HEK293 (cell line): Measurements from ENCODE around the gene USF3.

Source experiments
- ATF2 ChIP-seq: fragments of 450-650 bp; formaldehyde crosslinking; IDR thresholded peaks from 2 replicates; pipeline ENCODE4 v1.5.1; 2016; ENCODE audit warnings: missing biosample characterization, missing genetic modification characterization, low read depth
- CTCF ChIP-seq: fragments of 450-650 bp; formaldehyde crosslinking; IDR thresholded peaks from 2 replicates; pipeline ENCODE4 v1.5.1; 2016; ENCODE audit warnings: missing biosample characterization, missing genetic modification characterization
- REST ChIP-seq: fragments of 450-650 bp; formaldehyde crosslinking; IDR thresholded peaks from 2 replicates; pipeline ENCODE4 v1.5.1; 2016; ENCODE audit warnings: missing biosample characterization, missing genetic modification characterization
- SETDB1 ChIP-seq: IDR thresholded peaks from one replicate; pipeline ENCODE4 v1.6.1; 2017; ENCODE audit warnings: mild to moderate bottlenecking, low read length, moderate library complexity, mixed read lengths; ENCODE audit not compliant: insufficient read length
- SP2 ChIP-seq: fragments of 450-650 bp; formaldehyde crosslinking; IDR thresholded peaks from 2 replicates; pipeline ENCODE4 v1.5.1; 2016; ENCODE audit warnings: missing biosample characterization, missing genetic modification characterization
- ZNF274 ChIP-seq, 2 experiments: fragments of 200-500 bp in 1 of 2; fragments of 450-650 bp in 1 of 2; sonication (Bioruptor generic) in 1 of 2; formaldehyde crosslinking in 1 of 2; IDR thresholded peaks; 2 replicates each; pipeline versions ENCODE4 v1.5.1 to v1.6.1; 2014 to 2016; ENCODE audit warnings: borderline replicate concordance in 1 of 2, inconsistent platforms in 1 of 2, low read length in 1 of 2, missing biosample characterization in 1 of 2, missing genetic modification characterization in 1 of 2
- ZNF292 ChIP-seq: fragments of 450-650 bp; formaldehyde crosslinking; IDR thresholded peaks from 2 replicates; pipeline ENCODE4 v1.5.1; 2016; ENCODE audit warnings: low read depth, missing biosample characterization, missing genetic modification characterization, borderline replicate concordance
- ZNF639 ChIP-seq: fragments of 450-650 bp; formaldehyde crosslinking; IDR thresholded peaks from 2 replicates; pipeline ENCODE4 v1.5.1; 2016; ENCODE audit warnings: missing biosample characterization, missing genetic modification characterization
- ZNF645 ChIP-seq: fragments of 450-650 bp; formaldehyde crosslinking; IDR thresholded peaks from 2 replicates; pipeline ENCODE4; 2016; ENCODE audit warnings: missing biosample characterization, missing genetic modification characterization
- ZNF677 ChIP-seq: fragments of 450-650 bp; IDR thresholded peaks from 2 replicates; pipeline ENCODE4 v1.5.0; 2018; ENCODE audit warnings: missing biosample characterization, mild to moderate bottlenecking, missing genetic modification characterization, moderate library complexity
- ZSCAN4 ChIP-seq: fragments of 450-650 bp; formaldehyde crosslinking; IDR thresholded peaks from 2 replicates; pipeline ENCODE4 v1.5.1; 2017; ENCODE audit warnings: missing biosample characterization, missing genetic modification characterization

GRCh38 chr3:113717818-113718217, 21.4 kb upstream of the USF3 start:
- TF ChIP-seq REST (tag by site-specific recombination) = no peak
- no peak for TF ChIP-seq ZNF677 (tag by site-specific recombination)
- no peak for TF ChIP-seq ATF2 (tag by site-specific recombination)
- no peak for TF ChIP-seq ZNF274 (IDR thresholded peaks at IDR 0.05; ENCODE audit: low read length)
- TF ChIP-seq ZNF274 (tag by site-specific recombination; IDR thresholded peaks at IDR 0.05; ENCODE audit: borderline replicate concordance) = no peak
- TF ChIP-seq ZNF645 (tag by site-specific recombination) = no peak
- no peak for TF ChIP-seq ZSCAN4 (tag by site-specific recombination)
- TF ChIP-seq CTCF (tag by site-specific recombination) = no peak
- TF ChIP-seq SETDB1 = no peak
- no peak for TF ChIP-seq ZNF292
- no peak for TF ChIP-seq ZNF639 (tag by site-specific recombination)
- TF ChIP-seq SP2 = no peak
